HepG2 (cell line): ENCODE results near the gene HDGF.

Source experiments
- HOXA7 ChIP-seq: sonication (generic); formaldehyde crosslinking; IDR thresholded peaks from 2 replicates; pipeline ENCODE4 v1.8.1; 2022; ENCODE audit warnings: mild to moderate bottlenecking, missing genetic modification reagents, moderate library complexity
- JUN ChIP-seq: sonication (generic); formaldehyde crosslinking; IDR thresholded peaks from 2 replicates; pipeline ENCODE4 v1.4.0; 2020; ENCODE audit warnings: mild to moderate bottlenecking, missing genetic modification reagents
- PHF5A ChIP-seq: IDR thresholded peaks from one replicate; pipeline ENCODE4 v1.6.1; 2018; ENCODE audit warnings: low read depth, missing genetic modification reagents; ENCODE audit not compliant: unreplicated experiment
- TF ChIP-seq, protein P1 (sequence below): fragments of 450-650 bp; IDR thresholded peaks from 2 replicates; pipeline ENCODE4 v1.6.1; 2017
- TF ChIP-seq, protein P2 (sequence below): sonication (generic); formaldehyde crosslinking; IDR thresholded peaks from 2 replicates; pipeline ENCODE4 v1.5.0; 2020; ENCODE audit warnings: mild to moderate bottlenecking, missing genetic modification reagents, moderate library complexity
- TF ChIP-seq, protein P3 (sequence below): sonication (generic); formaldehyde crosslinking; conservative IDR thresholded peaks from 2 replicates; pipeline ENCODE4 v1.8.1; 2023; ENCODE audit warnings: missing genetic modification reagents
- TF ChIP-seq, protein P4 (sequence below), 2 experiments: IDR thresholded peaks; 2 replicates each; pipeline ENCODE4 v1.6.1; 2011 to 2012; ENCODE audit warnings: low read length in 2 of 2, borderline replicate concordance in 1 of 2, low read depth in 1 of 2, mild to moderate bottlenecking in 1 of 2, moderate library complexity in 1 of 2

DNA sequence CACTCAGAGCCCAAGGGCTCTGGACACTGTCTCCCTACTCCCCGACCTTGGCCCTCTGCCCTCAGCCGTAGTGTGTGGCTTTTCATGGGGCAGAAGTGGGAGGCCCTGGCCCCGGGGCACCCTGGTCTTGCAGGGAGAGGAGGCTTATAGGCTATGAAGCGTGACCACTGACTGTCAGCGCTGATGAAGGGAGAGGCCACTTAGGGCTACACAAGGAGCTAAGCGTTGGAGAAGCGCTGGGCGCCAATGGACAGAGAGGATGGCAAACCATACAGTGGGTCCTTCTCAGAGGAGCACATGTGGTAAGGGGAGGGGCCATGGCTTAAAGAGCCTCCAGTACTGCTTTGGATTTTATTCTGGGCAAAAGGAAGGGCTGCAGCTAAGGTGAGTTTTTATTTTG is 54.0 kb downstream of the HDGF start:
- TF ChIP-seq, protein P1, sequence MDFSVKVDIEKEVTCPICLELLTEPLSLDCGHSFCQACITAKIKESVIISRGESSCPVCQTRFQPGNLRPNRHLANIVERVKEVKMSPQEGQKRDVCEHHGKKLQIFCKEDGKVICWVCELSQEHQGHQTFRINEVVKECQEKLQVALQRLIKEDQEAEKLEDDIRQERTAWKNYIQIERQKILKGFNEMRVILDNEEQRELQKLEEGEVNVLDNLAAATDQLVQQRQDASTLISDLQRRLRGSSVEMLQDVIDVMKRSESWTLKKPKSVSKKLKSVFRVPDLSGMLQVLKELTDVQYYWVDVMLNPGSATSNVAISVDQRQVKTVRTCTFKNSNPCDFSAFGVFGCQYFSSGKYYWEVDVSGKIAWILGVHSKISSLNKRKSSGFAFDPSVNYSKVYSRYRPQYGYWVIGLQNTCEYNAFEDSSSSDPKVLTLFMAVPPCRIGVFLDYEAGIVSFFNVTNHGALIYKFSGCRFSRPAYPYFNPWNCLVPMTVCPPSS, result no peak
- TF ChIP-seq, protein P2, sequence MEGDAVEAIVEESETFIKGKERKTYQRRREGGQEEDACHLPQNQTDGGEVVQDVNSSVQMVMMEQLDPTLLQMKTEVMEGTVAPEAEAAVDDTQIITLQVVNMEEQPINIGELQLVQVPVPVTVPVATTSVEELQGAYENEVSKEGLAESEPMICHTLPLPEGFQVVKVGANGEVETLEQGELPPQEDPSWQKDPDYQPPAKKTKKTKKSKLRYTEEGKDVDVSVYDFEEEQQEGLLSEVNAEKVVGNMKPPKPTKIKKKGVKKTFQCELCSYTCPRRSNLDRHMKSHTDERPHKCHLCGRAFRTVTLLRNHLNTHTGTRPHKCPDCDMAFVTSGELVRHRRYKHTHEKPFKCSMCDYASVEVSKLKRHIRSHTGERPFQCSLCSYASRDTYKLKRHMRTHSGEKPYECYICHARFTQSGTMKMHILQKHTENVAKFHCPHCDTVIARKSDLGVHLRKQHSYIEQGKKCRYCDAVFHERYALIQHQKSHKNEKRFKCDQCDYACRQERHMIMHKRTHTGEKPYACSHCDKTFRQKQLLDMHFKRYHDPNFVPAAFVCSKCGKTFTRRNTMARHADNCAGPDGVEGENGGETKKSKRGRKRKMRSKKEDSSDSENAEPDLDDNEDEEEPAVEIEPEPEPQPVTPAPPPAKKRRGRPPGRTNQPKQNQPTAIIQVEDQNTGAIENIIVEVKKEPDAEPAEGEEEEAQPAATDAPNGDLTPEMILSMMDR (CRISPR knock-in tag), result no peak
- TF ChIP-seq, protein P3, sequence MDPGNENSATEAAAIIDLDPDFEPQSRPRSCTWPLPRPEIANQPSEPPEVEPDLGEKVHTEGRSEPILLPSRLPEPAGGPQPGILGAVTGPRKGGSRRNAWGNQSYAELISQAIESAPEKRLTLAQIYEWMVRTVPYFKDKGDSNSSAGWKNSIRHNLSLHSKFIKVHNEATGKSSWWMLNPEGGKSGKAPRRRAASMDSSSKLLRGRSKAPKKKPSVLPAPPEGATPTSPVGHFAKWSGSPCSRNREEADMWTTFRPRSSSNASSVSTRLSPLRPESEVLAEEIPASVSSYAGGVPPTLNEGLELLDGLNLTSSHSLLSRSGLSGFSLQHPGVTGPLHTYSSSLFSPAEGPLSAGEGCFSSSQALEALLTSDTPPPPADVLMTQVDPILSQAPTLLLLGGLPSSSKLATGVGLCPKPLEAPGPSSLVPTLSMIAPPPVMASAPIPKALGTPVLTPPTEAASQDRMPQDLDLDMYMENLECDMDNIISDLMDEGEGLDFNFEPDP (CRISPR knock-in tag), result no peak
- TF ChIP-seq HOXA7 (CRISPR knock-in tag) (no peak), PHF5A (CRISPR knock-in tag) (no peak), JUN (CRISPR knock-in tag) (no peak)
- TF ChIP-seq, protein P4, sequence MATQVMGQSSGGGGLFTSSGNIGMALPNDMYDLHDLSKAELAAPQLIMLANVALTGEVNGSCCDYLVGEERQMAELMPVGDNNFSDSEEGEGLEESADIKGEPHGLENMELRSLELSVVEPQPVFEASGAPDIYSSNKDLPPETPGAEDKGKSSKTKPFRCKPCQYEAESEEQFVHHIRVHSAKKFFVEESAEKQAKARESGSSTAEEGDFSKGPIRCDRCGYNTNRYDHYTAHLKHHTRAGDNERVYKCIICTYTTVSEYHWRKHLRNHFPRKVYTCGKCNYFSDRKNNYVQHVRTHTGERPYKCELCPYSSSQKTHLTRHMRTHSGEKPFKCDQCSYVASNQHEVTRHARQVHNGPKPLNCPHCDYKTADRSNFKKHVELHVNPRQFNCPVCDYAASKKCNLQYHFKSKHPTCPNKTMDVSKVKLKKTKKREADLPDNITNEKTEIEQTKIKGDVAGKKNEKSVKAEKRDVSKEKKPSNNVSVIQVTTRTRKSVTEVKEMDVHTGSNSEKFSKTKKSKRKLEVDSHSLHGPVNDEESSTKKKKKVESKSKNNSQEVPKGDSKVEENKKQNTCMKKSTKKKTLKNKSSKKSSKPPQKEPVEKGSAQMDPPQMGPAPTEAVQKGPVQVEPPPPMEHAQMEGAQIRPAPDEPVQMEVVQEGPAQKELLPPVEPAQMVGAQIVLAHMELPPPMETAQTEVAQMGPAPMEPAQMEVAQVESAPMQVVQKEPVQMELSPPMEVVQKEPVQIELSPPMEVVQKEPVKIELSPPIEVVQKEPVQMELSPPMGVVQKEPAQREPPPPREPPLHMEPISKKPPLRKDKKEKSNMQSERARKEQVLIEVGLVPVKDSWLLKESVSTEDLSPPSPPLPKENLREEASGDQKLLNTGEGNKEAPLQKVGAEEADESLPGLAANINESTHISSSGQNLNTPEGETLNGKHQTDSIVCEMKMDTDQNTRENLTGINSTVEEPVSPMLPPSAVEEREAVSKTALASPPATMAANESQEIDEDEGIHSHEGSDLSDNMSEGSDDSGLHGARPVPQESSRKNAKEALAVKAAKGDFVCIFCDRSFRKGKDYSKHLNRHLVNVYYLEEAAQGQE (IDR thresholded peaks at IDR 0.05; ENCODE audit: borderline replicate concordance in 1 of 2, low read depth in 1 of 2, low read length in 2 of 2), result no peak
